Measurements from ENCODE around the gene CNIH2. TPM values are rescaled to one million over a fixed set of nuclear protein-coding genes. Genes with fewer than 3 reads are reported as not detected.

CNIH2 gene
- polyA plus RNA-seq, 1 donor from 2014 or later, result 47.9 TPM

- H2AFZ ChIP-seq (ENCODE audit: low read depth, low read length), result no peak within 1 kb of the TSS
These were observed 10.9 kb downstream of the CNIH2 start, which contains the start of gene YIF1A for GRCh38 chr11:66288671-66289547. TSS of gene YIF1A (minus strand) at chr11:66289143. CDS start at chr11:66288985, 158 bp downstream.

More at GRCh38 chr11:66288671-66289547, 10.9 kb downstream of the CNIH2 start, which contains the start of gene YIF1A:
- Histone ChIP-seq H3K79me2 (replicated peaks; ENCODE audit: insufficient read depth, low read length) (peaks cover 17% of the 10 kb centered on the region), H4K20me1 (ENCODE audit: insufficient read depth) (no peaks in the 10 kb centered on the region), H3K27ac (ENCODE audit: low read length) (peak within 1 kb of the TSS; percentile 88), H3F3A (ENCODE audit: insufficient read depth, low read length, poor library complexity, severe bottlenecking) (no peaks in the 10 kb centered on the region), H3K27me3 (ENCODE audit: insufficient read depth, low read depth, low read length) (peaks cover 32% of the 10 kb centered on the region), H3K4me3 (ENCODE audit: low read length) (peak within 1 kb of the TSS; percentile 86), H3K4me2 (ENCODE audit: low read length) (peak within 1 kb of the TSS; percentile 68), H3K9ac (ENCODE audit: low read length) (peak within 1 kb of the TSS; percentile 92), H3K36me3 (ENCODE audit: insufficient read depth, low read length) (no peaks in the 10 kb centered on the region), H3K9me3 (ENCODE audit: low read length) (no peaks in the 10 kb centered on the region), H3K9me2 (ENCODE audit: insufficient read depth, low read length) (no peaks in the 10 kb centered on the region)
- TF ChIP-seq MXI1 (conservative IDR thresholded peaks at IDR 0.05; ENCODE audit: poor library complexity, severe bottlenecking) (peak; percentile 87), TAF1 (IDR thresholded peaks at IDR 0.05; ENCODE audit: low read depth) (no peak), POLR2AphosphoS5 (IDR thresholded peaks at IDR 0.05) (peak; percentile 86), REST (IDR thresholded peaks at IDR 0.05; ENCODE audit: borderline replicate concordance) (peak; percentile 14), RAD21 (conservative IDR thresholded peaks at IDR 0.05) (peak; percentile 24), EZH2 (IDR thresholded peaks at IDR 0.05; ENCODE audit: borderline replicate concordance, insufficient read depth, low read length, poor library complexity, severe bottlenecking) (no peak), CTCF (IDR thresholded peaks at IDR 0.05; ENCODE audit: poor library complexity, severe bottlenecking) (peak; percentile 64), EP300 (conservative IDR thresholded peaks at IDR 0.05; ENCODE audit: poor library complexity, severe bottlenecking) (peak; percentile 53), SMC3 (conservative IDR thresholded peaks at IDR 0.05; ENCODE audit: poor library complexity) (peak; percentile 49)

All from neural cell (in vitro differentiated cells).